ENCODE results near the gene RAMACL.
"Not testable (repeated sequence)": the region's sequence is repeated elsewhere in the genome, so short reads cannot be mapped to it uniquely, and the experiment has no call there.

Gene RAMACL

DNA sequence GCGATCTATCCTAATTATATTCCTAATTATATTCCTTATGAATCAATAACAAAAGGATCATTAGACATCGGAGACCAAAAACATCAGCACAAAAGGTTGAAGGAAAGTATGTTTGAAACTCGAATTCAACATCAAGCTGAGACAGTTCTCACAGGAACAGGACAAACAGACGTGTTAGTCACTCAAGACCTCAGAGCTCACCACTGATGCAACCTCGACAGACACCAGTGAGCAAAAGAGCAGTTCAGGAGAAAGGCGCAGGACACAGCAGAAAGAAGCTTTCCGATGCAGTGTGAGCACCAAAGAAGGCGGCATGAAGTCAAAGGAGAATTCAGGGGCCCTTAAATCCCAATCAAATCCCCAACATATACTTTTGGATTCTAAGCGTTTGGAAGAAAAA lies 6.3 kb upstream of the RAMACL start:
- Mint-ChIP-seq H3K27me3 (no peaks in the 10 kb centered on the region), H3K36me3 (ENCODE audit: low read depth) (no peaks in the 10 kb centered on the region), H3K4me1 (peaks cover 19% of the 10 kb centered on the region), H3K27ac (no peak overlapping the region), H3K9me3 (no peaks in the 10 kb centered on the region), H3K4me3 (no peak overlapping the region)
- no peak for DNase-seq
- ATAC-seq, result no peak

GRCh38 chr6:166591961-166592520 lies 5.6 kb upstream of the RAMACL start:
- Mint-ChIP-seq H3K4me3 (no peak overlapping the region), H3K9me3 (no peaks in the 10 kb centered on the region), H3K27me3 (no peaks in the 10 kb centered on the region), H3K36me3 (ENCODE audit: low read depth) (no peaks in the 10 kb centered on the region), H3K4me1 (peaks cover 23% of the 10 kb centered on the region), H3K27ac (no peak overlapping the region)
- DNase-seq (no peak), ATAC-seq (no peak)

DNA sequence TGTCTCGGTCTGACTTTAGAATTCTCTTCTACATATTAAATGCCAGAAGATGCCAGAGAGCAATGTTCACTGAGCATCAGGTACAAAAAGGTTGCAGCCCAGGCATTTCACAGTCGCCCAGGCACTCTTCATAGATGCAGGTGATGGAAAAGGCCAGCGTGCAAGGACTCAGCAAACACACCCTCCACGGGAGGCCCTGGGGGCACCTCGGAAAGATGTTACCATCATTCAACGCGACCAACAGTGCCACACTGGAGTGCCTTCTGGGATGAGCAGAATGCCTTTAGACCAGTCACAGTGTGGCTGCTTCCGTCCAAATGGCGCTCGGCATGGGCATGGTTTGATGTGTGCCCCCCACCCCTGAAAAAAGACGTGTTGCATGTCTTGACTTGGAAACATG lies 4.5 kb upstream of the RAMACL start:
- Mint-ChIP-seq H3K27me3 (no peaks in the 10 kb centered on the region), H3K4me1 (peaks cover 26% of the 10 kb centered on the region), H3K36me3 (ENCODE audit: low read depth) (no peaks in the 10 kb centered on the region), H3K4me3 (no peak overlapping the region), H3K9me3 (no peaks in the 10 kb centered on the region), H3K27ac (no peak overlapping the region)
- DNase-seq (no peak), ATAC-seq (no peak)

DNA sequence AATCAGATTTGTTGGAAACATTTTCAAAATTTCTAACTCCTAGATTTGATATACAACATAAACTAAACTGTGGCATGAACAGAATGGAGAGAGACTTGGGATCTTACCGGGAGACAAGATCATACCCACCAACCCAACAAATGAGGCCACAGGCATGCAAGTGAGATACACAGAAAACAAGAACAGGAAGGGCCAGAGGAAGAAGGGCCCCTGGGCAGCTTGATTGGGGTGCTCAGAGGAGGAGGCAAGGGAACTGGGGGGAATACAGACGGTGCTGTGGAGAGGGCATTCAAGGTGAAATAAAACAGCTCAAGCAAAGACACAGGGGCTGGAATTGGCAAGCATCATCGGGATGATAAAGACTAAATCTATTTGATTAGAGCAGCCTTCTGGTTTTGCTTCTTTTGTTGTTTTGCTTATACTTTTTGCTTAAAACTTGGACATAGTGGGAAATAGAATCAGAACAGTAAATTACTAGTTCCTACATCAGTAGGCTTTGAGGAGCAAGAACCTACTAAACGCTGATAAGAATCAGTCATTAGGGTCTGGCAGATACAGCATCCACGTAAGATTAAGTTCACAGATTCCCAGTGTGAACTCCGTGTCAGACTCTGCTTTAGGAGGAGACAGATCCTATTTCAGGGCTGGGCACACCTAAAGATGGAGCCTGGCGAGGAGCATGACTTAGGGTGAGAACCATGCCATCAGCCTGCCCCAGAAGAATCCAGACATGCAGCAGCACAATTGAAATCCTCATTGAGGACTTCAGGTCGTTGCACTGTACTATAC lies 3.5 kb upstream of the RAMACL start:
- Mint-ChIP-seq H3K9me3 (no peaks in the 10 kb centered on the region), H3K4me3 (no peak overlapping the region), H3K27me3 (no peaks in the 10 kb centered on the region), H3K27ac (peak overlapping the region; percentile 38), H3K4me1 (peaks cover 26% of the 10 kb centered on the region), H3K36me3 (ENCODE audit: low read depth) (no peaks in the 10 kb centered on the region)
- no peak for ATAC-seq
- no peak for DNase-seq

DNA sequence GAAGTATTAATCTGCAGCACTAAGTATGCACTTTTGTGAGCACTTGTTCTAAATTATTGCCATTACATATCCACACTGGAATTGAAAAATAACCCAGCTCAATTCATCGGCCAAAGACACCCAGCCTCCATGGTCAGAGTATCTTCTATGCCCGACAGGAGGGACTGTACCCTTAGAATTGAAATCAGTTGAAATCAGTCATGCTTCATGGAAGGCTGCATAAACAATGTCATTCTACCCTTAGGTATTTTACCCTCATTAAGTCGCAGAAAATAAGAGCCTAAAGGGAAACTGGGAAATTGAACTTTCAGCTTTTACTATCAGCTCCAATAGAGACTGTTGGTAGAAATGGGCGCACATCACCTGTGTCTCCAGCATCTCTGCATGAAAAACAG lies 2.9 kb upstream of the RAMACL start:
- Mint-ChIP-seq H3K4me3 (no peak overlapping the region), H3K4me1 (peaks cover 26% of the 10 kb centered on the region)

DNA sequence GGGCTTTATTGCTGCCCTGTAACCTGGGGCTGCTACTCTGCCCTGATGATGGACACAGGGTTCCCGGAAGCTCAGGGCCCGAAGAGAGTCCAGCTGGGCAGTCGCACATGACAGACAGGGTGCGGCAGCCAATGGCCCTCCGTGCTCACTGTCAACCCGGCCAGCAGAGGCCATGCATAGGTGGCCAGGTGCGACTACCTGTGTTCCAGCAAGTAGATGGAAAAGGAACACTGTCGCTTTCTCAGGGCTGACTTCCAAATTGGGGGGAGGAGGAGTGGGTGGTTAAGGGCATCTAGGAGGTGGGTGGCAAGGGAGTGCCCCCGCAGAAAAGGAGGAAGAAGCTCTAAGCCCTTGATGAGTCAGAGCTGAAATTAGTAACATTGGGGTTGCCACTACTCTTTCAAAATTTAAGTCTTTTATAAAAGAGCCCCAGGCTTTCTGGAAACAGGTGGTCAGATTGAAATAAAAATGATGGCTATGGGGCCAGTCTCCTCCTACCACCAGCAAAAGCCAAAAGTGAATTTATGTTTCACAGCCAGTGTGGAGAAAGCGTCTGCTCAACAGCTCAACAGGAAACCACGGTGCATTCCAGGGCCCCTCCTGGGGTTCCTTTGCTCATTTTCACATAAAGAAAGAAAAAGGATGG lies 2.3 kb upstream of the RAMACL start:
- no peaks in the 10 kb centered on the region for H3K27me3 Mint-ChIP-seq
- no peaks in the 10 kb centered on the region for H3K9me3 Mint-ChIP-seq
- no peaks in the 10 kb centered on the region for H3K36me3 Mint-ChIP-seq (ENCODE audit: low read depth)
- no peak for DNase-seq
- peak overlapping the region; percentile 12 for H3K27ac Mint-ChIP-seq
- peak; percentile 34 for ATAC-seq
- no peak overlapping the region for H3K4me3 Mint-ChIP-seq
- H3K4me1 Mint-ChIP-seq, result peaks cover 26% of the 10 kb centered on the region

More for the DNA sequence above, 2.9 kb upstream of the RAMACL start:
- H3K27me3 Mint-ChIP-seq, result no peaks in the 10 kb centered on the region
- no peaks in the 10 kb centered on the region for H3K36me3 Mint-ChIP-seq (ENCODE audit: low read depth)
- no peak for DNase-seq
- no peaks in the 10 kb centered on the region for H3K9me3 Mint-ChIP-seq
- H3K27ac Mint-ChIP-seq, result peak overlapping the region; percentile 38
- ATAC-seq, result no peak

- H3K27ac Mint-ChIP-seq, result no peak overlapping the region
- H3K27me3 Mint-ChIP-seq, result no peaks in the 10 kb centered on the region
- ATAC-seq, result no peak
- no peaks in the 10 kb centered on the region for H3K36me3 Mint-ChIP-seq (ENCODE audit: low read depth)
- H3K9me3 Mint-ChIP-seq, result no peaks in the 10 kb centered on the region
- DNase-seq, result peak; percentile 12
- no peak overlapping the region for H3K4me3 Mint-ChIP-seq
- peaks cover 26% of the 10 kb centered on the region for H3K4me1 Mint-ChIP-seq
These were observed 1.3 kb upstream of the RAMACL start for GRCh38 chr6:166587631-166588413.

GRCh38 chr6:166584853-166585429 lies 1.5 kb downstream of the RAMACL start:
- Mint-ChIP-seq H3K4me1 (peaks cover 25% of the 10 kb centered on the region), H3K4me3 (no peak overlapping the region), H3K9me3 (no peaks in the 10 kb centered on the region), H3K27ac (no peak overlapping the region), H3K36me3 (ENCODE audit: low read depth) (no peaks in the 10 kb centered on the region), H3K27me3 (no peaks in the 10 kb centered on the region)
- ATAC-seq (no peak), DNase-seq (no peak)

DNA sequence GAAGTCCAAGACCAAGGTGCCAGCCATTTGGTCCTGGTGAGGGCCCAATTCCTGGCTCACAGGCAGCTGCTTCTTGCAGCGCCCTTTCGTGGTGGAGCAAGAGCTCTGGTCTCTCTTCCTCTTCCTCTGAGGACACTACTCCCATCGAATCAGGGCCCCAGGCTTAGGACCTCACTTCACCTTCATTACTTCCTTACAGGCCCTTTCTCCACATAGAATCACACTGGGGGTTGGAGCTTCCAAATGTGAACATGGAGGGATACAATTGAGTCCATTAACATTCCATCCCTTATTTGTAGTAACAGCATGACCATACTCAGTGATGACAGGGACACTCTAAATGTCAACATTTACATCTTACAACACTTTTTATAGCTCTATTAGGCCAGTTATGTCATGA lies 2.3 kb downstream of the RAMACL start:
- peaks cover 17% of the 10 kb centered on the region for H3K4me1 Mint-ChIP-seq
- H3K27ac Mint-ChIP-seq, result no peak overlapping the region
- no peaks in the 10 kb centered on the region for H3K9me3 Mint-ChIP-seq
- no peaks in the 10 kb centered on the region for H3K36me3 Mint-ChIP-seq (ENCODE audit: low read depth)
- DNase-seq (no peak), ATAC-seq (no peak)
- no peak overlapping the region for H3K4me3 Mint-ChIP-seq
- no peaks in the 10 kb centered on the region for H3K27me3 Mint-ChIP-seq

DNA sequence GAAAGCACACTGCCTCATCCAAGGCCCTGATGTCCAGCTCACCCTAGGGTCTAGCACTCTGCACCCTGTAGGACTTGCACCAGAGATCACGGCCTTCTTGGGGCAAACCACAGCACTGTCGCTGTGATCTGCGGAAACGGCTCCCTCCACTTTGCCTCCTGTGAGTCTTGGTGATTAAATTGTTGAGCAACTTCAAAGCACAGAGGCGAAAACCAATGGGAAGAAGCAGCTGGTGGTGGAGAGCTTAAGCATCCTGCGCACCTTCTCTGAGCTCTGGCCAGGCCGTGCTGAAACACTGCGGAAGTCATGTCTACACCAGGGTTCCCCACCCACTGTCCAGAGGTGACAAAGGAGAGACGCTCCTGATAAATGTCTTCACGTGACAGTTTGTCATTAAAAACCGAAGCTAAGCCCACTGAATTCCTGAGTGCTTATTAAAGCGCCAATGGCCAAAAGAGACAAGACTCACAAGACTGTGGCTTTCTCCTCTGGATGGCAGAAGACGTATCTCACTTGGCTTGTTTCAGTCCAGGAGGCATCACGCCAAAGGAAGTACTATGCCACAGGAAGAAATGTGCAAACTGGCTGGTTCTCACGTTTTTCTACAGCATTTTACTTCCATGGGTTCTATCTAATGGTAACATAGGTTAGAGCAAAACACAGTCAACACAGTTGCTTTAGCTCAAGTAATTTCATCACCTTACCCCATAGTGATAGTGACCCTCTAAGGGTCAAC lies 3.1 kb downstream of the RAMACL start:
- H3K9me3 Mint-ChIP-seq, result no peaks in the 10 kb centered on the region
- ATAC-seq, result no peak

DNA sequence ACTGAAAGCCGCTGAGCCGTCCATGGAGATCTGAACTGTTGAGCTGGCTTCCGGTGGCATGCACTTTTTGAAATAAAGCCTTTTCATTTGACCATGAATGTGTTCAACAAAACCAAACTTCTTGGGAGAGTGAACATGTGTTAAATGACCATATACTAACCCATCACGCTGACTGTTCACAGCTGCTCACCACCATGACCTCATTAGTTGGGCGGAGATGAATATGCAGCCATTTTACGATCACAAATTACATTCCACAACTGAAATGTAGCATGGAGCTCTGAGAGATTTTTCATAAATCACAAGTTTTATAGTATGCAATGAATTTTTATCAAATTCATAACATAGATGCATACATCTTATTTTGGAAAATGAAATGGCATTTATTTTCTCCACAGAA lies 4.2 kb downstream of the RAMACL start:
- Mint-ChIP-seq H3K36me3 (ENCODE audit: low read depth) (no peaks in the 10 kb centered on the region), H3K4me1 (peaks cover 3% of the 10 kb centered on the region), H3K4me3 (no peak overlapping the region), H3K27me3 (no peaks in the 10 kb centered on the region), H3K9me3 (no peaks in the 10 kb centered on the region), H3K27ac (no peak overlapping the region)
- ATAC-seq, result no peak
- no peak for DNase-seq

More for the DNA sequence above, 3.1 kb downstream of the RAMACL start:
- Mint-ChIP-seq H3K4me3 (no peak overlapping the region), H3K4me1 (peaks cover 9% of the 10 kb centered on the region), H3K27me3 (no peaks in the 10 kb centered on the region), H3K27ac (no peak overlapping the region), H3K36me3 (ENCODE audit: low read depth) (no peaks in the 10 kb centered on the region)
- no peak for DNase-seq

DNA sequence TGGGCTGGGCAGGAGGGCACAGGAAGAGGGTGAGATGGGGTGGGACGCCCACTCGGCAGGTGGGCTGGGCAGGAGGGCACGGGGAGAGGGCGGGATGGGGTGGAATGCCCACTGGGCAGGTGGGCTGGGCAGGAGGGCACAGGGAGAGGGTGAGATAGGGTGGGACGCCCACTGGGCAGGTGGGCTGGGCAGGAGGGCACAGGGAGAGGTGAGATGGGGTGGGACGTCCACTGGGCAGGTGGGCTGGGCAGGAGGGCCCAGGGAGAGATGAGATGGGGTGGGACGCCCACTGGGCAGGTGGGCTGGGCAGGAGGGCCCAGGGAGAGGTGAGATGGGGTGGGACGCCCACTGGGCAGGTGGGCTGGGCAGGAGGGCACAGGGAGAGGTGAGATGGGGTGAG lies 4.7 kb downstream of the RAMACL start:
- H3K36me3 Mint-ChIP-seq (ENCODE audit: low read depth); H3K27ac Mint-ChIP-seq; H3K27me3 Mint-ChIP-seq; H3K4me1 Mint-ChIP-seq; DNase-seq; ATAC-seq; H3K4me3 Mint-ChIP-seq; H3K9me3 Mint-ChIP-seq: not testable (repeated sequence)

GRCh38 chr6:166581091-166581511 lies 5.4 kb downstream of the RAMACL start:
- Mint-ChIP-seq H3K36me3 (ENCODE audit: low read depth) (no peaks in the 10 kb centered on the region), H3K4me3 (no peak overlapping the region), H3K9me3 (peaks cover 5% of the 10 kb centered on the region), H3K27ac (no peak overlapping the region), H3K27me3 (no peaks in the 10 kb centered on the region), H3K4me1 (no peaks in the 10 kb centered on the region)
- DNase-seq, result no peak
- ATAC-seq, result no peak
